HG02885 (cell line): ENCODE measurements around the gene SLC40A1.

Experiments
- ATAC-seq: cut with Tn5 transposase; IDR thresholded peaks from one replicate; pipeline ENCODE4 v1.9.1; 2021; ENCODE audit warnings: mild to moderate bottlenecking; ENCODE audit not compliant: unreplicated experiment, poor library complexity

The SLC40A1 gene

GRCh38 chr2:189519631-189520387 is 60.8 kb downstream of the SLC40A1 start:
- ATAC-seq: no peak

DNA sequence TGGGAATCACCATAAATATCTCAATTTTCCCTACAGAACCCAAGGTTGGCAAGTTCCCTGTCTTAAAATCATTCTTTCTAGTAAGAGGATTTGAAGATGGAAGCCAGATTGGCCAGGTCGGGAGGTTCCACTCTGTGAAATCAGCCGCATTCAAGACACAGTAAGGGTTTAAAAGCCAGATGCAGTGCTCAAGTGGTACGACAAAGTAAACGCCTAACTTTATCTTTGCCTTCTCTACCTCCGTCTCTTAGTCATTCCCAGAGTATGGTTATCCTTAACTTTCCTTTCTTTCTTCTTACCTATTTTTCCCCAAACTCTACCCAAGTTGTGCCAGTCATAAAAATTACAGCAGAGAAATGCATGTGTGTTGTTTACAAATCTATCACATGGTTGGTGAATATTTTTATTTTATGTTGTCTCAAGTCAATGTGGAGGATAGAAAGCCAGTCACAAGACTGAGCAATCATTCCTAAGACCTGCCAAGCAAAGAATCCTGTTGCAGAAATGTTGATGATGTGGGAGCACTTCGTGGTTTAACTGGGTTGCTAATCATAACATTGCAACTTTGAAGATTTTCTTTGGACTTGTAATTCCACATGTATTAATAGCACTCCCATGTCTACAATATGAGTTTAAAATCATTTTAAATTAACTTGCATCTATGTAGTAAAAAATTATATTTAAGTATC is 62.6 kb downstream of the SLC40A1 start:
- no peak for ATAC-seq

- no peak for ATAC-seq
Observed at GRCh38 chr2:189516546-189516945, 64.0 kb downstream of the SLC40A1 start.

DNA sequence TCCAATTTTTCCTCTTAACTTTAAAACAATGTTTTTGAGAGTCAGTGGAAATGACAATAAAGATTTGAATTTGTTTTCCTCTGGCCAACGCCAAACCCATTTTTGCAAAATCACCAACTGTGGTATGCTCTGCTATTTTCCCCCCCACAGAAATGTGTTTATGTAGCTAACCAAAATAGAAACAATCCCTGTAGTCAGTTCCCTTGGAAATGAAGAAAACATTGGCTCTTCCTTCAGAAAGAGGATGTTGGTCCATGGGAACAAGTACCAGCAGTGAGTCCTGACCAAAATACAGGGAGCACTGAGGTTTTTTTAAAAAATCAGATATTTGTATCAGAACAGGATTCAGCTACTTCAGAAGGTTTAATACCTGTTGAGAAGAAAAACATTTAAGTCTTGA is 65.3 kb downstream of the SLC40A1 start:
- ATAC-seq: no peak

GRCh38 chr2:189514104-189514503 is 66.5 kb downstream of the SLC40A1 start:
- ATAC-seq: no peak

DNA sequence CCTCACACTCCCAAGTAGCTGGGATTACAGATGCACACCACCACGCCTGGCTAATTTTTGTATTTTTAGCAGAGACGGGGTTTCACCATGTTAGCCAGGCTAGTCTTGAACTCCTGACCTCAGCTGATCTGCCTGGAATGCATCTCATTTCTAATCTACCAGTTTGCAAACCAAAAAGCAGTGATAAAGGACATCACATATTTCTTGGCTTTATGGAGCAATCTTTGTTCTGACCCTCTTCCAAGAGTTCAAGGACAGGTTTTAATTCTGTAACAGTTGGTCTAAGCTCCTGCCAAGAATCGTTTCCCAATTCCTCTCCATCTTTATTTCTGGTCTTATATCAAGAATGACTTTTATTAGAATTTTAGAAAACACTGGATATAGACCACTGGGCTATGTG is 67.7 kb downstream of the SLC40A1 start:
- ATAC-seq: no peak

DNA sequence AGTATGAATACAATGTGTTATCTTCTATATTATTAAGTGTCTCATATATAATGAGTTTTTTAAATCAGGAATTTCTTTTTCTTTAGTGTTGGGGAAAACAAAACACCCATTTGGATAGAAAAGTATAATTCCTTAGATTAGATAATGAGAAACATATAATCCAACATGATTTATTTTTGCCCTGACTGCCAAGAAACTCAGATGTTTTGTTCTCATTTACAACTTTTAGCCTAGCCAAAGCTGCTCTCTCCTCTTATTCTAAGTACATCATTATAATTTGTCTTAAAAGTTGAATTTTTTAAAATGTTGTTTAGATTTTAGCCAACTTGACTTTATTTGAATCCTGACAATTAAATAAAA is 68.6 kb downstream of the SLC40A1 start:
- no peak for ATAC-seq

- ATAC-seq: no peak
Observed at GRCh38 chr2:189511210-189511959, 69.2 kb downstream of the SLC40A1 start.
